ENCODE measurements around the gene ALMS1. TPM values are rescaled to one million over a fixed set of nuclear protein-coding genes. Genes with fewer than 3 reads are reported as not detected.
A peak's percentile ranks its signal among the peaks of the same experiment; 100 is the strongest.

The ALMS1 gene
- total RNA-seq, 1 donor from 2014 or later = 21.5 TPM

GRCh38 chr2:73350035-73350691, 35.5 kb upstream of the ALMS1 start:
- Mint-ChIP-seq H3K4me3 (ENCODE audit: unreplicated experiment) (no peak overlapping the region), H3K27ac (ENCODE audit: unreplicated experiment) (no peak overlapping the region), H3K4me1 (ENCODE audit: unreplicated experiment) (no peaks in the 10 kb centered on the region), H3K27me3 (ENCODE audit: unreplicated experiment) (no peaks in the 10 kb centered on the region), H3K9me3 (ENCODE audit: unreplicated experiment) (no peaks in the 10 kb centered on the region), H3K36me3 (ENCODE audit: low read depth, unreplicated experiment) (no peaks in the 10 kb centered on the region)
- TF ChIP-seq, protein P1, sequence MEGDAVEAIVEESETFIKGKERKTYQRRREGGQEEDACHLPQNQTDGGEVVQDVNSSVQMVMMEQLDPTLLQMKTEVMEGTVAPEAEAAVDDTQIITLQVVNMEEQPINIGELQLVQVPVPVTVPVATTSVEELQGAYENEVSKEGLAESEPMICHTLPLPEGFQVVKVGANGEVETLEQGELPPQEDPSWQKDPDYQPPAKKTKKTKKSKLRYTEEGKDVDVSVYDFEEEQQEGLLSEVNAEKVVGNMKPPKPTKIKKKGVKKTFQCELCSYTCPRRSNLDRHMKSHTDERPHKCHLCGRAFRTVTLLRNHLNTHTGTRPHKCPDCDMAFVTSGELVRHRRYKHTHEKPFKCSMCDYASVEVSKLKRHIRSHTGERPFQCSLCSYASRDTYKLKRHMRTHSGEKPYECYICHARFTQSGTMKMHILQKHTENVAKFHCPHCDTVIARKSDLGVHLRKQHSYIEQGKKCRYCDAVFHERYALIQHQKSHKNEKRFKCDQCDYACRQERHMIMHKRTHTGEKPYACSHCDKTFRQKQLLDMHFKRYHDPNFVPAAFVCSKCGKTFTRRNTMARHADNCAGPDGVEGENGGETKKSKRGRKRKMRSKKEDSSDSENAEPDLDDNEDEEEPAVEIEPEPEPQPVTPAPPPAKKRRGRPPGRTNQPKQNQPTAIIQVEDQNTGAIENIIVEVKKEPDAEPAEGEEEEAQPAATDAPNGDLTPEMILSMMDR (IDR thresholded peaks at IDR 0.05; ENCODE audit: unreplicated experiment) = no peak
- DNase-seq (ENCODE audit: low spot score) = no peak

DNA sequence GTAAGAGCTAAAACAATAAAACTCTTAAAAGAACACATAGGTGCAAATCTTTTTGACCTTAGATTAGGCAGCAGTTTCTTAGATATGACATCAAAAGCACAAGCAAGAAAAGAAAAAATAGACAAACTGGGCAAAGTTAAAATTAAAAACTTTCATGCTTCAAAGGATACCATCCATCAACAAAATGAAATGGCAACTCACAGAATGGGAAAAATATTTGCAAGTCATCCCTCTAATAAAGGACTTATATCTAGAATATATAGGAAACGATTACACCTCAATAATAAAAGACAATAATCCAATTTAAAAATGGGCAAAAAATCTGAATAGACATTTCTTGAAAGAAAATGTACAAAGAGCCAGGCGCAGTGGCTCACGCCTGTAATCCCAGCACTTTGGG, 29.5 kb upstream of the ALMS1 start:
- H3K36me3 Mint-ChIP-seq (ENCODE audit: low read depth, unreplicated experiment) = no peaks in the 10 kb centered on the region
- no peaks in the 10 kb centered on the region for H3K4me1 Mint-ChIP-seq (ENCODE audit: unreplicated experiment)
- no peaks in the 10 kb centered on the region for H3K27me3 Mint-ChIP-seq (ENCODE audit: unreplicated experiment)
- DNase-seq (ENCODE audit: low spot score) = no peak
- no peak overlapping the region for H3K27ac Mint-ChIP-seq (ENCODE audit: unreplicated experiment)
- TF ChIP-seq, protein P1 (IDR thresholded peaks at IDR 0.05; ENCODE audit: unreplicated experiment) = no peak
- H3K9me3 Mint-ChIP-seq (ENCODE audit: unreplicated experiment) = no peaks in the 10 kb centered on the region
- H3K4me3 Mint-ChIP-seq (ENCODE audit: unreplicated experiment) = no peak overlapping the region

GRCh38 chr2:73359915-73360697, 25.5 kb upstream of the ALMS1 start:
- H3K9me3 Mint-ChIP-seq (ENCODE audit: unreplicated experiment) = no peaks in the 10 kb centered on the region
- TF ChIP-seq, protein P1 (IDR thresholded peaks at IDR 0.05; ENCODE audit: unreplicated experiment) = peak; percentile 63
- H3K27ac Mint-ChIP-seq (ENCODE audit: unreplicated experiment) = no peak overlapping the region
- H3K4me3 Mint-ChIP-seq (ENCODE audit: unreplicated experiment) = no peak overlapping the region
- DNase-seq (ENCODE audit: low spot score) = no peak
- no peaks in the 10 kb centered on the region for H3K4me1 Mint-ChIP-seq (ENCODE audit: unreplicated experiment)
- no peaks in the 10 kb centered on the region for H3K27me3 Mint-ChIP-seq (ENCODE audit: unreplicated experiment)
- no peaks in the 10 kb centered on the region for H3K36me3 Mint-ChIP-seq (ENCODE audit: low read depth, unreplicated experiment)

DNA sequence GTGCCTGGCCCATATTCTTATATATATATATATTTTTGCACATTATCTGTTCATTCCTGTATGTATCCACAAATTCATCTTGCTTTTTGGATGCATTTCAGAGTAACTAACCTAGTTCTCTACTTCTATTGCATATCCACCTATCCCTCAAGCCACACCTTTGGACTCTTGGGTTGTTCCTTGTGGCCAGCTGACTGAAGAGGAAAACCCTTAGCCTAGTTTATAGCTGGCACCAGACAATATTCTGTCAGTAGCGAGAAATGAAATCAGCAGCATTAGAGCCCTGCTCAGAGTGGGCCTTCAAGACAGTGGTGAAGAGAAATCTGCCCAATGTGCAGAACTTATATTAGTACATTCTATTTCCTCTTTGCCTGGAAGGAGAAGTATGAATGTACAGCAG, 19.6 kb upstream of the ALMS1 start:
- TF ChIP-seq, protein P1 (IDR thresholded peaks at IDR 0.05; ENCODE audit: unreplicated experiment) = no peak
- no peak overlapping the region for H3K27ac Mint-ChIP-seq (ENCODE audit: unreplicated experiment)
- no peak for DNase-seq (ENCODE audit: low spot score)
- H3K4me1 Mint-ChIP-seq (ENCODE audit: unreplicated experiment) = no peaks in the 10 kb centered on the region
- no peaks in the 10 kb centered on the region for H3K9me3 Mint-ChIP-seq (ENCODE audit: unreplicated experiment)
- no peak overlapping the region for H3K4me3 Mint-ChIP-seq (ENCODE audit: unreplicated experiment)
- no peaks in the 10 kb centered on the region for H3K27me3 Mint-ChIP-seq (ENCODE audit: unreplicated experiment)
- H3K36me3 Mint-ChIP-seq (ENCODE audit: low read depth, unreplicated experiment) = no peaks in the 10 kb centered on the region

- no peaks in the 10 kb centered on the region for H3K27me3 Mint-ChIP-seq (ENCODE audit: unreplicated experiment)
- no peak overlapping the region for H3K4me3 Mint-ChIP-seq (ENCODE audit: unreplicated experiment)
- H3K9me3 Mint-ChIP-seq (ENCODE audit: unreplicated experiment) = no peaks in the 10 kb centered on the region
- no peaks in the 10 kb centered on the region for H3K36me3 Mint-ChIP-seq (ENCODE audit: low read depth, unreplicated experiment)
- H3K27ac Mint-ChIP-seq (ENCODE audit: unreplicated experiment) = no peak overlapping the region
- TF ChIP-seq, protein P1 (IDR thresholded peaks at IDR 0.05; ENCODE audit: unreplicated experiment) = no peak
- H3K4me1 Mint-ChIP-seq (ENCODE audit: unreplicated experiment) = no peaks in the 10 kb centered on the region
- DNase-seq (ENCODE audit: low spot score) = no peak
Measured at GRCh38 chr2:73368781-73369180, 16.9 kb upstream of the ALMS1 start.

Data from endothelial cell (in vitro differentiated cells).